Fibroblast of mammary gland (primary cell): ENCODE data around the gene KRT6A.

Experiments used
- DNase-seq: peaks from one replicate; pipeline ENCODE4 v3.0.0-alpha.2; 2010; ENCODE audit warnings: low read depth
- H3K4me3 ChIP-seq: 2 replicates; pipeline ENCODE4 v1.5.1; 2011; ENCODE audit warnings: low read depth, mild to moderate bottlenecking, low read length, moderate library complexity; ENCODE audit not compliant: control insufficient read depth
- CTCF ChIP-seq: conservative IDR thresholded peaks from 2 replicates; pipeline ENCODE4 v1.5.1; 2011; ENCODE audit warnings: low read depth, low read length, inconsistent platforms; ENCODE audit not compliant: control insufficient read depth, insufficient read depth

KRT6A gene

GRCh38 chr12:52515927-52516831 is 23.1 kb upstream of the KRT6A start:
- peak; percentile 15 for DNase-seq
- no peak overlapping the region for H3K4me3 ChIP-seq
- TF ChIP-seq CTCF = no peak

- DNase-seq = no peak
- no peak for TF ChIP-seq CTCF
- H3K4me3 ChIP-seq = no peak overlapping the region
Observed at GRCh38 chr12:52515319-52515646, 22.2 kb upstream of the KRT6A start.

GRCh38 chr12:52514471-52515318 is 21.6 kb upstream of the KRT6A start:
- DNase-seq = no peak
- no peak overlapping the region for H3K4me3 ChIP-seq
- no peak for TF ChIP-seq CTCF

- DNase-seq = no peak
- TF ChIP-seq CTCF = no peak
- H3K4me3 ChIP-seq = no peak overlapping the region
Observed at GRCh38 chr12:52513736-52514135, 20.7 kb upstream of the KRT6A start.

- no peak for TF ChIP-seq CTCF
- DNase-seq = no peak
- H3K4me3 ChIP-seq = no peak overlapping the region
Observed at GRCh38 chr12:52508211-52508610, 15.2 kb upstream of the KRT6A start.

- no peak overlapping the region for H3K4me3 ChIP-seq
- peak; percentile 68 for TF ChIP-seq CTCF
- DNase-seq = peak; percentile 75
Observed at GRCh38 chr12:52506858-52507715, 14.0 kb upstream of the KRT6A start.
